NT2/D1 (cell line): ENCODE results near the gene CA5A.

Experiments used
- SUZ12 ChIP-seq: IDR thresholded peaks from 2 replicates; pipeline ENCODE4 v1.6.1; 2011; ENCODE audit not compliant: insufficient read length, insufficient read depth; ENCODE audit errors: extremely low read depth
- YY1 ChIP-seq: IDR thresholded peaks from 2 replicates; pipeline ENCODE4 v1.6.1; 2011; ENCODE audit not compliant: insufficient read length, insufficient read depth
- ZNF274 ChIP-seq: IDR thresholded peaks from 2 replicates; pipeline ENCODE4 v1.6.1; 2011; ENCODE audit warnings: mild to moderate bottlenecking, low read depth, low read length

GRCh38 chr16:87914812-87915211 is 21.5 kb downstream of the CA5A start:
- TF ChIP-seq SUZ12 (no peak), ZNF274 (no peak), YY1 (no peak)
